HG03378 (cell line): Measurements from ENCODE around the gene CNTN2.

Experiments
- ATAC-seq: cut with Tn5 transposase; IDR thresholded peaks from one replicate; pipeline ENCODE4 v1.9.1; 2021; ENCODE audit warnings: mild to moderate bottlenecking, moderate library complexity; ENCODE audit not compliant: unreplicated experiment

Gene CNTN2

DNA sequence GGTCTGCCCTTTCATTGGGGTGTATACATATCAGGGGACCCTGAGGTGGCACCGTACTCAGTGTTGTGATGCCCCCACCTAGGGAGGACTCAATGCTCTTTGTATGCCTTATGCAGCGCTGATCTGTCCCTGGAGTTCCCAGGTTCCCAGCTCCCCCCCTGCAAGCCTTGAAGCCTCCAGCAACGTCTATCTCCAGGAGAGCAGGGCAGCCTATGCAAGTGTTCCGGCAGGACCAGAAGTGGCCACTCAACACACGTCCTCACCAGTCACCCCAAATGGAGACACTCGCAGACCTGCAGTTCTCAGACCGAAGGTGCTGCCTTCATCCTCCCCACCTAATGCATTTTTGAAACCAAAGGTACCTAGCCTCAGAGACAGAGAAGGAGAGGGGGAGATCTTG lies 25.2 kb upstream of the CNTN2 start:
- no peak for ATAC-seq

- no peak for ATAC-seq
Measured at GRCh38 chr1:205018381-205018780, 24.6 kb upstream of the CNTN2 start.

DNA sequence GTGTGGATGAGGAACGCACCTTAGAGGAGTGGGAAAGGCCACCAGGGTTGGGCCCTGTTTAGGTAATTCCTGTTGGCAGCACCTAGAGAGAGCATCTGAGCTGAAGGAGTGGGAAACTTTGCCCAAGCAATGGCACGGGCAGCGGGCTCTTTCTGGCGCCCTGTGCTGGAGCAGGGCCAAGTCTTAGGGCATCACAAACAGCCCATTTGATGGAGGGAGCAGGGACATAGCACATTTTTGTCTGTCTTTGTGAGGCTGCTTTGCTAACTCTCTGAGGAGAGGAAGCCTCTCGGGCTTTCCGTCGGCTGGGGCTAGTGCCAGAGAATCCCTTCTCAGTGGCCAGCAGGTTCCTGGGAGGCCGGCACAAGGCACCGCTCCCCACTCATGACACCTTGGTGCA lies 22.5 kb upstream of the CNTN2 start:
- no peak for ATAC-seq

GRCh38 chr1:205024679-205025078 lies 18.3 kb upstream of the CNTN2 start:
- no peak for ATAC-seq

GRCh38 chr1:205025239-205025638 lies 17.8 kb upstream of the CNTN2 start:
- ATAC-seq, result no peak

DNA sequence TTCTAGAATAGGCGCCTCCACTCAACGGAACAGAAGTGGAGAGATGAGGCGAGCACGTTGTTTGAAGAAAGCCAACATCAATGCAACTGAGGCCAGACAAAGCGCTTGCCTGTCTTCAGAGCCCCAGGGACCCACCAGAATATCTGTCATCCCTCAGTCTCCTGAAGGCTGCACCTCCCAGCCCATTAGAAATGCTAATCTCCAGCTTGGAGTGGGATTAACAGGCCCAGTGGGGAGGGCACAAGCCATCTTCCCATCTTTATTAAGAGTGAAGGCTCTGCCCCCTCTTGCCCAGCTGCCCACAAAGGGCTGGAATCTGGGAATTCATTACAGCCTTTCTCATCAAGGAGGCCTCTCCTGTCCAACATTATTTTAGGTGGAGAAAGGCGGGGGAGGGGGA lies 16.8 kb upstream of the CNTN2 start:
- ATAC-seq, result no peak

DNA sequence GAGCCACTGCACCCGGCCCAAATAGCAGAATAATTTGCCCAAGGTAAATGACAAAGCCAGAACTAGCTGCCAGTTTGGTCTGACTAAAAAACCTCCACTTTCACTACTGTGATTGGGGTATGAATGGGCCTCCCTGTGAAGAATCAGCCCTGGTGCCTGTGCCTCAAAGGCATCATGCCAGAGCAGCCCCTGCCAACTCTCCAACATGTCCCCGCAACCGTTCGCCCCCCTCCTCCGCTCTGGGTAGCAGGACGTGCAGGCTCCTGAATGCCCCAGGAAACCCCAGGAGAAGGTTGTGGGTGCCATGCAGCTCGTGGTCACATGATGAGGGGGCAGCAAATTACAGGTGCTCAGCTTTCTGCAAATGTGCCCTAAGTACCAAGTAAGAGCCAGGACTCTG lies 14.6 kb upstream of the CNTN2 start:
- ATAC-seq, result no peak

DNA sequence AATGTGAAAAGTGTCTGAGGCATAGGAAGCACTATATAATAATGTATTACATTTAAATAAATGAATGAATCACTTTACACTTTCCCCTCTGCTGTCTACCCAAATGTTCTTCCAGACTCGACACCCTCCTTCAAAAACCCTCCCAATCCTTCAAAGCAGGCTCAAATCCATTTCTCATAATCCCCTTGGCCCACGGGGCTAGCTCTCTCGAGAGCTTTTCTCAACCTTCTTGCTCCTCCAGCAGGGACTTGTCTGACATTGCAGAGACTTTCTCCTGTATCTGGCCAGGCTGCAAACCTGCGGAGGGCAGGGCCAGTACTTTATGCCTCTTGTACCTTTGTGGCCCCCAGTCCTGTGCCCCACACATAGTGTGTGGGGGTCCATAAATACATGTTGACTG lies 14.1 kb upstream of the CNTN2 start:
- no peak for ATAC-seq

DNA sequence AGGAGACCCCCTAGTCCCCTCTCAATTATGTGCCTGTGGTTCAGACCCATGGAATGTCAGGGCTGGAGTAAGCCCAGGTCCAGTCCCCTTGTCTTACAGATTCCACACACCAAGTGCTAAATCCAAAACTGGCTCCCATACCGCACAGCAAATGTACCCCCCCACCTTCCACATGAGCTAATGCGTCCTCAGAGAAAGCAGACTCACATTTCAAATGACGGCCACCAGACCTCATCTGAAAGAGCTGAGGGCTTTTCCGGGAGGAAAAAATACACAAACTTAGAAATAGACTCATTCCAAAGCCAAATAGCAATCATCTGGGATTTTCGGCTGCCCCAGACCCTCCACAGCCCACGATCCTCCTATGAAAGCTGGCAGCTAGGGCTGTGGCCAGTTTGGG lies 12.8 kb upstream of the CNTN2 start:
- ATAC-seq, result no peak

DNA sequence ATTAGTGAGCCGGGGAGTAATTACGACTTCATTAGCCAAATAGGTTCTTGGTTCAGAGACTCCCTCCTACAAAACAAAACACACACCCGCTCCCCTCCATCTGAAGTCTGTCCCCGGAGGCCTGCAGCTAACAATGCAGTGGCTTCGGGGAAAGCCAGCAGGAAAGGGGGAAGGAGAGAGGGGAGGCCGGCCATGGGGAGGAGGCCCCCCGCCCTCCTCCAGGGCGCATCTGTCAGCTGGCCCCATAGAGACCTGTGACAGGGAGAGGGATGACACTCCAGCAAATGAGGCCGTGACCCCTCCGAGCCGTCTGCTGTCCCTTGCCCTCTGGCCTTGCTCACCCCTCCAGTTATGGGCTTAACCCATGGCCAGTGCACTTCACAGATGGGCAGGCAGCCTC lies 12.1 kb upstream of the CNTN2 start:
- ATAC-seq, result no peak

- no peak for ATAC-seq
Measured at GRCh38 chr1:205032508-205032907, 10.5 kb upstream of the CNTN2 start.

- no peak for ATAC-seq
Measured at GRCh38 chr1:205037539-205037938, 5.5 kb upstream of the CNTN2 start.

- no peak for ATAC-seq
Measured at GRCh38 chr1:205038132-205038786, 4.8 kb upstream of the CNTN2 start.

DNA sequence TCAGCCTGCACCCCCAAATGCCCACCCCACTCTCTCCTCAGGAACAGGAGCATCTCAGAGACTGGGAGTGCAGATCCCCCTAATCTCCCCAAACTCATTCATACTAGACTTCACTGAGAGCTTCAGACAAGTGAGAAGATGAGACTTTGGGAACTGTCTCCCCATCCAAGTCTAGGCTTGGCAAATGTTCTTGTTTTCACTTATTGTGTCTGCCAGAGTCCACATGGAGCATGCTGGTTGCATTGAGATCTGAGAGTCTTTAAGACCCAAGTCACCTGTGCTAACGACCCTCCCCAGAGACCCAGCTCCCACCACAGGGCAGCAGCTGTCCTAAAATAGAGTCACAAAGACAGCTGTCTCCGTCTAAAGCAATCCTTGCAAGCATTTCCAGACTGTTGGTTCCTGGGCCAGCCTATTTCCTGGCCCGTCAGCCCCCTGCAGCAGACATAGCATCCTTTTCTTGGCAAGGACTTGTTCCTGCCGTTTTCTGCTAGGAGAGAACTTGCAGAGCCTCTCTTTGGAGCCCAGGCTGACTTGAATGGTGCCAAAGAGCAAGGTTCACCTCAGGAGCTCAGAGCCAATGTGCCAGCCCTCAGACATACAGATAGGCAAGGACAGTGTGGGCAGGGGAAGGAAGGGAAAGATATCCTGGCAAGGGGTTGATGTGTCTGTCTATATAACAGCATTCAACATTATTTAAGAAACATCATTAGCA lies 1.9 kb upstream of the CNTN2 start:
- ATAC-seq, result no peak

- no peak for ATAC-seq
Measured at GRCh38 chr1:205041998-205042910, 758 bp upstream of the CNTN2 start.

DNA sequence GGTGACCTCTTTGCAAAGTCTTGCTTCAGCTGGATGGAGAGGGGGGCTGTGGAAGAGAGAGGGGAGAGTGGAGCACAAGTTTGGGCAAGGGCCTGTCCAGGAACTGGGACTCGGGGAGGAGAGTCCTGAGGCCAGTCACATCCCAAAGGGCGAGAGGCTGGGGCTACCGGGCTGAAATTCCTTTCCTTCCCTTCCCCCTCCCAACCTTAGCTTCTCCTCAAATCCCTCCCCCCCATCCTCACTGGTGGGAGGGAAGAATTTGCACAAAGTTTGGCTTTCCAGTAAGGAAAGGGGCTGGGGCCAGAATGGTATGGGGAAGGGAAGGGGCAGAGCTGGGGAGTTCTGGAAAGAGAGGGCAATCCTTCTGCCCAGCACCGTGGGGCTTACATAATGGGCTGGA lies 854 bp downstream of the CNTN2 start:
- ATAC-seq, result no peak

- ATAC-seq, result no peak
Measured at GRCh38 chr1:205044741-205045140, 1.7 kb downstream of the CNTN2 start.

DNA sequence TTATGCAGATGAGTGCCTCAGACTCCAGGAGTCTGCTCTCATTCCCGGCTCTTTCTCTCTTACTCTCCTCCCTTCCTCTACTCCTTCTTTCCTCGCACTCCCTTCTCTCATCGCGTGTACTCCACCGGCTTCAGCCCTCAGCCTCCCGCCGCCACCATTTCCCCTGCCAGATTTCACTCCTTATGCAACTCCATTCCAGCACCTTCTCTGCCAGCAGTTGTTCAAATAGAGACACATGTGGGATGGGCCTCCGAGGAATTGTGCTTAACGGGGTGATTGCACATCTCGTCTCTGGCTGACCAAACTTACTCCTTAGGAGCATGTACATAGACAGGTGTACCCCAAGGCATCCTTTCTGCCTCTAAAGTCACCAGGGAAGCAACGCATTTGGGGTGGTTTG lies 2.1 kb downstream of the CNTN2 start:
- ATAC-seq, result no peak

GRCh38 chr1:205046870-205047269 lies 3.9 kb downstream of the CNTN2 start:
- ATAC-seq, result no peak

DNA sequence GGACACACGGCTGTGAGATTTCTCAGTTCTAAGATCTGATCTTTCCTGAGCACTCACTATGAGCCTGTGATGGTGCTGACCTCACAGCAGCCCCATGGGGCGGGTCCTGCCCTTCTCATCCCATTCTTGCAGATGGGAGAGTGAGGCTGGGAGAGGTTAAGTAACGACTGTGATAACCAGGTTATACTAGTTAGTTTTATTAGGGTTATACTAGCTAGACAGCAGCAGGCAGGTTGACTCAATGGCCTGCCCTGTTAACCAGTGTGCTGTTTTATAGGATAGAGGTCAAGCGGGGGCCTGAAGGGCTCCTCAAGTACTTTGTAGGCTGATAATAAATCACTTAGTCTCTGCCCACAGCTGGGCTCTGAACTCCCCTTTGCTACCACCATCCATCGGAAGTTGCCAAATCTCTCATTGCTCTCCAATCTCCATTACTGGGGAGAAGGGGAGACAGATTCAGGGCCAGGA lies 4.8 kb downstream of the CNTN2 start:
- no peak for ATAC-seq

DNA sequence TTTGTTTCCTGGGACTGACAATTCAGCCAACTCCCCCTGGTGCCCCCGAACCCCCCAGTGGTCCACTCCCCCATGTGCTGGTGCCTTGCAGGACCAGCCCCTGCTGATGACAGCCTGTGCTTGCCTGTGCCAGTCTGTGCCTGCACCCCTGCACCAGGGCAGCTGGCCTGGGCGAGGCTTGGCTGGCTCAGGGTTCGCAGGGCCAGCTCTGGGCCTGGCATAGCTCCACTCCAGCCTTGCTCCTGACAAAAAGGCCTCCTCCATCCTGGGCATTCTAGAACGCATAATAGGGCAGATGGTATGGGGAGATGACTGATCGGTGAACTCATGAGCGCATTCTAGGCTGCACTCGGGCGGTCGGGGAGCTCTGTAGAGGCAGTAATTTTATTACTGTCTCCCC lies 5.4 kb downstream of the CNTN2 start:
- no peak for ATAC-seq

DNA sequence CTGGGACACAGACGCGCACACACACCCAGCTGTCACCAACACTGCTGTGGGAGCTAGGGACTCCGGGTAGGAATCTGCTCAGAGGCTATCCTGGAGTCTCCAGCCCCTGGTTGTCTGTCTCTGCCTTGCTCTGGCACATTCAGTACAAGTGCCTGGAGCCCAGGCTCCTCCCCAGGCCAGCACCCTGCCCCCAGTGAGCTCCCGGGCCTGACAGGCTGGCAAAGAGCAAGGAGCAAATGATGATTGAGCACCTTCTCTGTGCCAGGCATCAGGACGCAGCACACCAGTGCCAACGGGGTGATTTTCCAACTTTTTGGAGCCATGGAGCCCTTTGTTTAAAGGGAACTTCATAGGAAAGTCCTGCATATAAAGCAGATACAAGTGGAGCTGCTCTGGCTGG lies 6.5 kb downstream of the CNTN2 start:
- no peak for ATAC-seq
